OCI-M2 (cell line): Measurements from ENCODE around the gene SLC10A1.
A peak's percentile ranks its signal among the peaks of the same experiment; 100 is the strongest.
"Not testable (repeated sequence)": the region's sequence is repeated elsewhere in the genome, so short reads cannot be mapped to it uniquely, and the experiment has no call there.

ENCODE experiments used
- DNase-seq: peaks from one replicate; lab custom pipeline; 2025; ENCODE audit not compliant: unreplicated experiment; lab: John Stamatoyannopoulos, UW

SLC10A1 gene

GRCh38 chr14:69796797-69797500, at the start of gene SLC10A1:
SLC10A1 (minus strand) TSS chr14:69797241; CDS start chr14:69797155, 86 bp downstream.
- no peak for DNase-seq

GRCh38 chr14:69845787-69846186, 48.7 kb upstream of the SLC10A1 start:
- no peak for DNase-seq

- DNase-seq: no peak
Observed at GRCh38 chr14:69845050-69845581, 48.1 kb upstream of the SLC10A1 start.

- no peak for DNase-seq
Observed at GRCh38 chr14:69844171-69844570, 47.1 kb upstream of the SLC10A1 start.

- no peak for DNase-seq
Observed at GRCh38 chr14:69842686-69843420, 45.8 kb upstream of the SLC10A1 start.

- no peak for DNase-seq
Observed at GRCh38 chr14:69841656-69842055, 44.6 kb upstream of the SLC10A1 start.

- no peak for DNase-seq
Observed at GRCh38 chr14:69839661-69840060, 42.6 kb upstream of the SLC10A1 start.

- no peak for DNase-seq
Observed at GRCh38 chr14:69838881-69839416, 41.9 kb upstream of the SLC10A1 start.

GRCh38 chr14:69828879-69829278, 31.8 kb upstream of the SLC10A1 start:
- DNase-seq: no peak

- no peak for DNase-seq
Observed at GRCh38 chr14:69828354-69828753, 31.3 kb upstream of the SLC10A1 start.

GRCh38 chr14:69827560-69827959, 30.5 kb upstream of the SLC10A1 start:
- DNase-seq: no peak

- no peak for DNase-seq
Observed at GRCh38 chr14:69822456-69822855, 25.4 kb upstream of the SLC10A1 start.

GRCh38 chr14:69820991-69821390, 23.9 kb upstream of the SLC10A1 start:
- DNase-seq: no peak

GRCh38 chr14:69819607-69820006, 22.6 kb upstream of the SLC10A1 start:
- no peak for DNase-seq

- peak; percentile 83 for DNase-seq
Observed at GRCh38 chr14:69818758-69819191, 21.7 kb upstream of the SLC10A1 start.

GRCh38 chr14:69816216-69816615, 19.2 kb upstream of the SLC10A1 start:
- DNase-seq: no peak

- no peak for DNase-seq
Observed at GRCh38 chr14:69815556-69815955, 18.5 kb upstream of the SLC10A1 start.

GRCh38 chr14:69814397-69814796, 17.4 kb upstream of the SLC10A1 start:
- DNase-seq: no peak

GRCh38 chr14:69813346-69813745, 16.3 kb upstream of the SLC10A1 start:
- DNase-seq: not testable (repeated sequence)

GRCh38 chr14:69812711-69813110, 15.7 kb upstream of the SLC10A1 start:
- DNase-seq: no peak

- no peak for DNase-seq
Observed at GRCh38 chr14:69811868-69812252, 14.8 kb upstream of the SLC10A1 start.
